ENCODE results near the gene HOXB9.
A peak's percentile ranks its signal among the peaks of the same experiment; 100 is the strongest.

HOXB9 gene

GRCh38 chr17:48611681-48612455 lies 14.3 kb downstream of the HOXB9 start:
- peaks cover 40% of the 10 kb centered on the region for H3K27me3 Mint-ChIP-seq
- H3K27ac Mint-ChIP-seq, result no peak overlapping the region
- no peaks in the 10 kb centered on the region for H3K36me3 Mint-ChIP-seq
- peak overlapping the region; percentile 98 for H3K4me3 Mint-ChIP-seq
- no peaks in the 10 kb centered on the region for H3K9me3 Mint-ChIP-seq (ENCODE audit: low read depth)
- H3K4me1 Mint-ChIP-seq (ENCODE audit: low read depth), result peaks cover 37% of the 10 kb centered on the region

- Mint-ChIP-seq H3K36me3 (no peaks in the 10 kb centered on the region), H3K9me3 (ENCODE audit: low read depth) (no peaks in the 10 kb centered on the region), H3K4me3 (peak overlapping the region; percentile 98), H3K27ac (no peak overlapping the region), H3K27me3 (peaks cover 42% of the 10 kb centered on the region), H3K4me1 (ENCODE audit: low read depth) (peaks cover 34% of the 10 kb centered on the region)
Measured at GRCh38 chr17:48611213-48611612, 14.9 kb downstream of the HOXB9 start.

- H3K27ac Mint-ChIP-seq, result no peak within 1 kb of the TSS
- peak within 1 kb of the TSS; percentile 98 for H3K4me3 Mint-ChIP-seq
- no peaks in the 10 kb centered on the region for H3K36me3 Mint-ChIP-seq
- H3K27me3 Mint-ChIP-seq, result peaks cover 38% of the 10 kb centered on the region
- H3K4me1 Mint-ChIP-seq (ENCODE audit: low read depth), result peaks cover 33% of the 10 kb centered on the region
- no peaks in the 10 kb centered on the region for H3K9me3 Mint-ChIP-seq (ENCODE audit: low read depth)
Measured at GRCh38 chr17:48610282-48611211, 15.6 kb downstream of the HOXB9 start, which contains the start of gene HOXB7. Gene HOXB7 (minus strand): TSS chr17:48611017. CDS start chr17:48610918, 99 bp downstream.

- no peaks in the 10 kb centered on the region for H3K36me3 Mint-ChIP-seq
- H3K9me3 Mint-ChIP-seq (ENCODE audit: low read depth), result no peaks in the 10 kb centered on the region
- no peak overlapping the region for H3K27ac Mint-ChIP-seq
- peak overlapping the region; percentile 70 for H3K4me3 Mint-ChIP-seq
- H3K4me1 Mint-ChIP-seq (ENCODE audit: low read depth), result peaks cover 27% of the 10 kb centered on the region
- peaks cover 32% of the 10 kb centered on the region for H3K27me3 Mint-ChIP-seq
Measured at GRCh38 chr17:48609759-48610281, 16.3 kb downstream of the HOXB9 start.

GRCh38 chr17:48609033-48609432 lies 17.1 kb downstream of the HOXB9 start:
- Mint-ChIP-seq H3K27me3 (peaks cover 38% of the 10 kb centered on the region), H3K9me3 (ENCODE audit: low read depth) (no peaks in the 10 kb centered on the region), H3K36me3 (no peaks in the 10 kb centered on the region), H3K4me3 (peak overlapping the region; percentile 60), H3K4me1 (ENCODE audit: low read depth) (peaks cover 24% of the 10 kb centered on the region), H3K27ac (no peak overlapping the region)

- H3K9me3 Mint-ChIP-seq (ENCODE audit: low read depth), result no peaks in the 10 kb centered on the region
- peaks cover 35% of the 10 kb centered on the region for H3K27me3 Mint-ChIP-seq
- H3K27ac Mint-ChIP-seq, result no peak overlapping the region
- H3K36me3 Mint-ChIP-seq, result no peaks in the 10 kb centered on the region
- no peak overlapping the region for H3K4me3 Mint-ChIP-seq
- peaks cover 19% of the 10 kb centered on the region for H3K4me1 Mint-ChIP-seq (ENCODE audit: low read depth)
Measured at GRCh38 chr17:48608494-48608834, 17.7 kb downstream of the HOXB9 start.

- H3K9me3 Mint-ChIP-seq (ENCODE audit: low read depth), result no peaks in the 10 kb centered on the region
- H3K27me3 Mint-ChIP-seq, result peaks cover 40% of the 10 kb centered on the region
- peaks cover 10% of the 10 kb centered on the region for H3K4me1 Mint-ChIP-seq (ENCODE audit: low read depth)
- H3K27ac Mint-ChIP-seq, result no peak overlapping the region
- no peak overlapping the region for H3K4me3 Mint-ChIP-seq
- H3K36me3 Mint-ChIP-seq, result no peaks in the 10 kb centered on the region
Measured at GRCh38 chr17:48606892-48607614, 19.1 kb downstream of the HOXB9 start.

- H3K4me3 Mint-ChIP-seq, result no peak overlapping the region
- peaks cover 37% of the 10 kb centered on the region for H3K27me3 Mint-ChIP-seq
- no peaks in the 10 kb centered on the region for H3K9me3 Mint-ChIP-seq (ENCODE audit: low read depth)
- no peak overlapping the region for H3K27ac Mint-ChIP-seq
- H3K36me3 Mint-ChIP-seq, result no peaks in the 10 kb centered on the region
- H3K4me1 Mint-ChIP-seq (ENCODE audit: low read depth), result peaks cover 5% of the 10 kb centered on the region
Measured at GRCh38 chr17:48605991-48606891, 19.9 kb downstream of the HOXB9 start.

- peaks cover 38% of the 10 kb centered on the region for H3K27me3 Mint-ChIP-seq
- H3K4me1 Mint-ChIP-seq (ENCODE audit: low read depth), result no peaks in the 10 kb centered on the region
- H3K9me3 Mint-ChIP-seq (ENCODE audit: low read depth), result no peaks in the 10 kb centered on the region
- H3K36me3 Mint-ChIP-seq, result no peaks in the 10 kb centered on the region
- H3K27ac Mint-ChIP-seq, result no peak overlapping the region
- H3K4me3 Mint-ChIP-seq, result no peak overlapping the region
Measured at GRCh38 chr17:48605409-48605919, 20.7 kb downstream of the HOXB9 start.

- Mint-ChIP-seq H3K27me3 (peaks cover 44% of the 10 kb centered on the region), H3K27ac (no peak within 1 kb of the TSS), H3K4me3 (no peak within 1 kb of the TSS), H3K9me3 (ENCODE audit: low read depth) (no peaks in the 10 kb centered on the region), H3K36me3 (no peaks in the 10 kb centered on the region), H3K4me1 (ENCODE audit: low read depth) (no peaks in the 10 kb centered on the region)
Measured at GRCh38 chr17:48604770-48605329, 21.3 kb downstream of the HOXB9 start, which contains the start of gene HOXB6. Gene HOXB6 (minus strand): TSS chr17:48604986. CDS start chr17:48598150, 6,836 bp downstream.

GRCh38 chr17:48603959-48604769 lies 22.0 kb downstream of the HOXB9 start:
- Mint-ChIP-seq H3K27me3 (peaks cover 49% of the 10 kb centered on the region), H3K4me3 (no peak overlapping the region), H3K36me3 (no peaks in the 10 kb centered on the region), H3K9me3 (ENCODE audit: low read depth) (no peaks in the 10 kb centered on the region), H3K27ac (no peak overlapping the region), H3K4me1 (ENCODE audit: low read depth) (no peaks in the 10 kb centered on the region)

GRCh38 chr17:48601539-48602425 lies 24.4 kb downstream of the HOXB9 start:
- no peaks in the 10 kb centered on the region for H3K36me3 Mint-ChIP-seq
- H3K4me3 Mint-ChIP-seq, result no peak overlapping the region
- no peaks in the 10 kb centered on the region for H3K9me3 Mint-ChIP-seq (ENCODE audit: low read depth)
- H3K27ac Mint-ChIP-seq, result no peak overlapping the region
- peaks cover 56% of the 10 kb centered on the region for H3K27me3 Mint-ChIP-seq
- H3K4me1 Mint-ChIP-seq (ENCODE audit: low read depth), result peaks cover 19% of the 10 kb centered on the region

Measured in activated naive CD8-positive, alpha-beta T cell (primary cell).